Measurements from ENCODE around the gene SLC22A2. TPM values are rescaled to one million over a fixed set of nuclear protein-coding genes. Genes with fewer than 3 reads are reported as not detected.
A peak's percentile ranks its signal among the peaks of the same experiment; 100 is the strongest.

The SLC22A2 gene
- polyA plus RNA-seq, 3 donors from 2014 or later = not detected

DNA sequence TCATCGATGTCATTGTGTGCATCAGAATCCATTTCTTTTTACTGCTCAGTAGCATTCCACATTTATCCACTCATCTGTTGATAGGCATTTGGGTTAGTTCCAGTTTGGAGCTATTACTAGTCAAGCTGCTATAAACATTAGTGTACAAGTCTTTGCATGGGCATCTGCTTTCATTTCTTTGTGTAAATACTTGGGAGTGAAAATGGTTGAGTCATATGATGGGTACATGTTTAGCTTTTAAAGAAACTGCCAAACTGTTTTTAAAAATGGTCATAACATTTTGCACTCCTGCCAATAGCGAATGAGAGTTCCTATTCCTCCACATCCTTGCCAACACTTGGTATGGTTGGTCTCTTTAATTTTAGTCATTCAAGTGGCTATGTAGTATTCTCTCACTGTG is 21.2 kb upstream of the SLC22A2 start:
- H3K27me3 Mint-ChIP-seq (ENCODE audit: low read depth in 3 of 3) = peaks cover 2 to 8% (median 6%) of the 10 kb centered on the region in 3 donors
- no peak for DNase-seq
- peaks cover 0 to 1% (median 0%) of the 10 kb centered on the region in 6 donors for H3K9me3 Mint-ChIP-seq
- no peaks in the 10 kb centered on the region for H3K36me3 Mint-ChIP-seq
- no peak overlapping the region for H3K27ac Mint-ChIP-seq
- H3K4me1 Mint-ChIP-seq = no peaks in the 10 kb centered on the region
- no peak overlapping the region for H3K4me3 Mint-ChIP-seq

DNA sequence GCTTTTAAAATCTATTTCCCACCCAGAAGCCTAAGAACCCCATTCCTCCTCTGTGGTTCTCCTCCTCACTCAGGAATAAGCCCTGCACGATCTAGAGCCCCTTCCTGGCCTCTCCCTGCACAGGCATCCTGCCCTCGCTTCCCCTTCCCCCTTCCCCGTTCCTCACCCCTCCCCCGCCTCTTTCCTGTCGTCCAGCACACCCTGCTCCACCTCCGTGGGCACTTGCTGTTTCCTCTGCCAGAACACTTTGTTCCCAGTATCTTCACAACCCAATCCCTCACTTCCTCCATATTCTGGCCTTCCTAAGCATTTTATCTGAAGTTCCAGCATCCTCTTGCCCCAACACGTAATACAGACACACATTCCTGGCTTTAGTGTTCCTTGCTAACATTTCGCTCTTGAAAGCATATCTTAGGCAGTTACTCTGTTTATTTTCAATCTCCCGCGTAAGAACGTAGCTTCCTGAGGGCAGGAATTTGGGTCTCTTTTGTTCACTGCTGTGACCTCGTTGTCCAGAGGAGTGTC is 20.2 kb upstream of the SLC22A2 start:
- no peak overlapping the region for H3K4me3 Mint-ChIP-seq
- DNase-seq = no peak
- H3K9me3 Mint-ChIP-seq = no peaks in the 10 kb centered on the region
- no peaks in the 10 kb centered on the region for H3K4me1 Mint-ChIP-seq
- peak overlapping the region in 1 of 6 donors; percentile 42 for H3K27ac Mint-ChIP-seq
- peaks cover 2 to 6% (median 5%) of the 10 kb centered on the region in 3 donors for H3K27me3 Mint-ChIP-seq (ENCODE audit: low read depth in 3 of 3)
- H3K36me3 Mint-ChIP-seq = no peaks in the 10 kb centered on the region

DNA sequence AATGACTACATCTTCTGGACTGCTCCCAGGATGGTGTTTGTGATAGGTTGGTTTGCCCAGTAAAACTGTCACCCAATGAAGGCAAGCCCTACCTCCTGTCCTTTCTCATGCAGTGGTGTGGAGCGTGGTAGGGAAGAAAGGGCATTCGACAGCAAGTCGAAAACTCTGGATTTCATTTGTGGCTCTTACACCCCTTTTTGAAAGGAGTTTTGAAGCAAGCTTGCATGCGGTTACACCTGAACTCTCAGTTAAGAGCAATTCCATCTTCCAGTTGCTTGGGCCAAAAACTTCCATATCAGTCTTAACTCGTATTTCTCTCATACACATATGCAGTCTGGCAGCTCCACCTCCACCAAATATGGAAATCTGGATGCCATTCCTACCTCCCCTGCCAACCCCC is 19.7 kb upstream of the SLC22A2 start:
- Mint-ChIP-seq H3K27me3 (ENCODE audit: low read depth in 3 of 3) (peaks cover 2 to 5% (median 3%) of the 10 kb centered on the region in 3 donors), H3K4me3 (no peak overlapping the region), H3K9me3 (no peaks in the 10 kb centered on the region), H3K36me3 (no peaks in the 10 kb centered on the region), H3K4me1 (no peaks in the 10 kb centered on the region), H3K27ac (no peak overlapping the region)
- DNase-seq = no peak

DNA sequence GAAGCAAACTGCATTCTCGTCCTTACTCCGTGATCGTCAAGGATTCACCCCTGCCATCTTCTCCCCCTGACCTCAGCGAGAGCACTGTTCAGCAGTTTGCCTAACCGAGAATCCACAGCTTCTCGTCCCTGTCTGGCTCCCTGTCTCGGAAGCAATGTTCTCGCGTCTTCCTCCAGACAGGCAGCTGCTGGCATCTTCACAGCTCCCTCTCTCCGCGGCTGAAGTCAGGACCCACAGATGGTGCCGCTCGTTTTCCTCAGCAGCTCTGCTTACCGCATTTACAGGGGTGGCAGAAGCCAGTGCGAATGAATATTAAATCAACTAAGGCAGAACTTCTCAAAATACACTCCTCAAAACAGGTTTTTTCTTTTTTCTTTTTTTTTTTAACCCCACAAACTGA is 18.9 kb upstream of the SLC22A2 start:
- Mint-ChIP-seq H3K27ac (no peak overlapping the region), H3K4me3 (no peak overlapping the region), H3K9me3 (no peaks in the 10 kb centered on the region), H3K4me1 (no peaks in the 10 kb centered on the region), H3K36me3 (no peaks in the 10 kb centered on the region), H3K27me3 (ENCODE audit: low read depth in 3 of 3) (peaks cover 2 to 5% (median 2%) of the 10 kb centered on the region in 3 donors)
- no peak for DNase-seq

DNA sequence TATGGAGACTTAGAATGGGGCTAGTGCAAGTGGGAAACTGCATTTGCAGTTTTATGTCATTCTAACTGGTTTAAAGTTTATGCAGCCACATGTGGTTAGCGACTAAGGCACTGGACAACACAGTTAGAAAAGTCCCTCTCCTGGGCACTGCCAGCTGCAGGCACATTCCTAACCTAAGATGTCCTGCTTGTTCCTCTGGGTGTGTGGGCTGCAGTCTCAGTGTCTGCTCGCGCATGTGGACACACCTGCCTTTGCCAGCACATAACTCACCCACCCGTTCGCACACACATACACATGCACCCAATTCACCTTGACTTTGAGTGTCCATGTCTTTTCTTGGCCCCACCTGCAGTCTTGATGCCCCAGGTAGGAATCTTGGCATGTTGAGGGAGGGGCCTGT is 18.5 kb upstream of the SLC22A2 start:
- no peaks in the 10 kb centered on the region for H3K36me3 Mint-ChIP-seq
- H3K4me1 Mint-ChIP-seq = no peaks in the 10 kb centered on the region
- no peak overlapping the region for H3K27ac Mint-ChIP-seq
- H3K4me3 Mint-ChIP-seq = no peak overlapping the region
- DNase-seq = no peak
- no peaks in the 10 kb centered on the region for H3K9me3 Mint-ChIP-seq
- peaks cover 2 to 5% (median 2%) of the 10 kb centered on the region in 3 donors for H3K27me3 Mint-ChIP-seq (ENCODE audit: low read depth in 3 of 3)

DNA sequence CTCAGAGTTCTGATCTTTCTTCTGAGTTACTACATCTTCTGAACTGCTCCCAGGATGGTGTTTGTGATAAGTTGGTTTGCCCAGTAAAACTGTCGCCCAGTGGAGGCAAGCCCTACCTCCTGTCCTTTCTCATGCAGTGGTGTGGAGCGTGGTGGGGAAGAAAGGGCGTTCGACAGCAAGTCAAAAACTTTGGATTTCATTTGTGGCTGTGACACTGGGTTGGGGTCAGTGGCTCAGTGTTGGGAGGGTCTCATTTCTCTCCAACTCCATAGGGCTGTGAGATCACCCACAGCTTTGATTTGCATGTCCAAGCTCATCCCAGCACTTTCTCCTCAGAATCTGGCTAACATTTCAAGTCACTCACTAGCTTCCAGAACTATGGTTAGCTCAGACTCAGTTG is 17.5 kb upstream of the SLC22A2 start:
- H3K9me3 Mint-ChIP-seq = no peaks in the 10 kb centered on the region
- no peaks in the 10 kb centered on the region for H3K36me3 Mint-ChIP-seq
- H3K27me3 Mint-ChIP-seq (ENCODE audit: low read depth in 3 of 3) = peaks cover 2 to 5% (median 2%) of the 10 kb centered on the region in 3 donors
- H3K27ac Mint-ChIP-seq = no peak overlapping the region
- no peak for DNase-seq
- H3K4me1 Mint-ChIP-seq = no peaks in the 10 kb centered on the region
- H3K4me3 Mint-ChIP-seq = no peak overlapping the region

DNA sequence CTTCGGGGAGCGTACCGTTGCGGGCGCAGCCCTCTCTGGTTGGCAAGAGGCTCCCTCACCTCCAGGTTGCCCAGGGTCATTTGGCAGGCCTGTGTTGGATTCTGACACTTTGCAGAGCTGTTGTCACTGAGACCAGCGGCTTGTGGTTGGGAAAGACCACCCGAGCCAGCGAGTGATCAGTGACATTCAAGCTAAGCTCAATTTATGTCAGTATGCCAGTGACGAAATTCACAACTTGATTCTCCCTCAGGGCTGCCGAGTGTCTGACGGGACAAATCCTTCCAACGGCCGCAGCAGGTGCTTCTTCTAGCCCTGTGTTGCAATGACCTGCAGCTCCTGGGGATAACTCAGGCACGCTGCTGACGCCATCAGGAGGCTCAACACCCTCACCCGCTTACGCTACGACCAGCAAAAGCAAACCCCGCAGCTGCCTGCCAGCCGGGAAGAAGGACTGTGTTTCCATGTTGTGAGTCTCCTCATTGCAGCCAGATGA is 16.9 kb upstream of the SLC22A2 start:
- no peaks in the 10 kb centered on the region for H3K36me3 Mint-ChIP-seq
- peaks cover 2 to 5% (median 2%) of the 10 kb centered on the region in 3 donors for H3K27me3 Mint-ChIP-seq (ENCODE audit: low read depth in 3 of 3)
- no peaks in the 10 kb centered on the region for H3K9me3 Mint-ChIP-seq
- no peak overlapping the region for H3K27ac Mint-ChIP-seq
- no peak overlapping the region for H3K4me3 Mint-ChIP-seq
- no peak for DNase-seq
- no peaks in the 10 kb centered on the region for H3K4me1 Mint-ChIP-seq

DNA sequence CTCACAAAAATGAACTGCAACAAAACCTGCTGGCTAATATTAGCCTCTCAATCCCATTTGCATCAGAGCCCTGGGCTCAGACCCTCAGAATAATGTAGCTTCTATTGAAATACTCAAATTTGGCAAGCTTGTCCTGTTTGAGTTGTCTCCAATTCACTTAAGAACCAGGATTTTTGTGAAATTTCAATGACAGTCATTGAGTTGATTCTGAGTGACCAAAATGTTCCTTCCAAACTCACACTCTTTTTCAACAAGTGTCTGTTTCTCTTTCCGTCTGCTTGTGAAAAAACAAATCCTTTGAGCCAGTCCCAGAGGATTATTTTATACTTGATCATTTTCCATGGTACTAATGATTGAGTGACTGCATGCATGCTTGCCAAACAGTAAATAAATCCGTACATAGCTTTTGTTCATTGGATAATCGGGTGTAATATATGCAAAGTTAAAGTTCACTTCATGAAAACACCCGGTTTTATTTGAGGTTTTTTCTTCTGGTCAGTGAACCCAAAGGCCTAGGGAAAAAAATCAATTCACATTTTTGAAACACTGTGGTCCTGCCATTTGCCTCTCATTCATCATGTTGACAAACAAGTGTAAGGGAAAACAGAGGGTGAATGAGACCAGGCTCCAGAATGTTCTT is 16.4 kb upstream of the SLC22A2 start:
- Mint-ChIP-seq H3K9me3 (no peaks in the 10 kb centered on the region), H3K27ac (no peak overlapping the region), H3K4me1 (no peaks in the 10 kb centered on the region), H3K36me3 (no peaks in the 10 kb centered on the region), H3K4me3 (no peak overlapping the region), H3K27me3 (ENCODE audit: low read depth in 3 of 3) (peaks cover 2 to 5% (median 4%) of the 10 kb centered on the region in 3 donors)
- no peak for DNase-seq

DNA sequence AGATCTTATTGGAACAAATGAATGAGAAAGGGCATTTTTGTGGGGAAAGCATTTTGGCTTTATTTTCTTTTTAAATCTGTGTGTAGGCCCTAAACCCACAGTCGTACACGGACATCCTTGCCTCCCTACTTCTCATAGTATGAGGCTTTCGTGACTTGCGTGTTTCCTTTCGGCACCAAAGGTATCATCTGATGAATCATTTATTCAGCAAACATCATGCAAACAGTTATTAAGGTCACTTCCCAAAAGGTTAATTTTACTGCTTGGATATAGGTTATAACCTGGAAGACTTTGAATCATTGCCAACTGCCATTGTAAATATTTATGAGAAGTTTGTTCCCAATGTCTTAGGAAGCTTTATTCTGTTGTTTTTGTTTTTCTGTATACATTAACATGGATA is 15.1 kb upstream of the SLC22A2 start:
- DNase-seq = no peak
- H3K27me3 Mint-ChIP-seq (ENCODE audit: low read depth in 3 of 3) = peaks cover 2 to 4% (median 3%) of the 10 kb centered on the region in 3 donors

DNA sequence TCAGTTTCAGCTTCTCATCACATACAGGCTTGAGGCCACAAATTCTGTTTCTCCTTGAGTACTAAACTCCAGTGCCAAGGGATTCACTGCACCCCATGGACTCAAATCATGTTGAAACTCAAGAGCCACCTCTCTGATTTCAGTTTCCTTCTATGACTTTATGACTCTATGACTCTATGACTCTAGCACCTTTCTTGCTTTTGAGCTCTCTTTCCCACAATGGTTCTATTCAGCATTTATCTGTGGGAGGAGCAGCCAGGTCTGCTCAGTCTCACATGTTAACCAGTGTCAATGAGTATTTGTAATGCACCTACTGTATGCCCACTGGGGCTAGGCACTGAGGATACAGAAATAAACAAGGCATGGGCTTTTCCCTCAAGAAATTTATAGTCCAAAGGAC is 14.6 kb upstream of the SLC22A2 start:
- H3K4me3 Mint-ChIP-seq = no peak overlapping the region
- H3K9me3 Mint-ChIP-seq = no peaks in the 10 kb centered on the region

More for the DNA sequence above, 15.1 kb upstream of the SLC22A2 start:
- Mint-ChIP-seq H3K27ac (no peak overlapping the region), H3K4me3 (no peak overlapping the region), H3K9me3 (no peaks in the 10 kb centered on the region), H3K36me3 (no peaks in the 10 kb centered on the region), H3K4me1 (no peaks in the 10 kb centered on the region)

DNA sequence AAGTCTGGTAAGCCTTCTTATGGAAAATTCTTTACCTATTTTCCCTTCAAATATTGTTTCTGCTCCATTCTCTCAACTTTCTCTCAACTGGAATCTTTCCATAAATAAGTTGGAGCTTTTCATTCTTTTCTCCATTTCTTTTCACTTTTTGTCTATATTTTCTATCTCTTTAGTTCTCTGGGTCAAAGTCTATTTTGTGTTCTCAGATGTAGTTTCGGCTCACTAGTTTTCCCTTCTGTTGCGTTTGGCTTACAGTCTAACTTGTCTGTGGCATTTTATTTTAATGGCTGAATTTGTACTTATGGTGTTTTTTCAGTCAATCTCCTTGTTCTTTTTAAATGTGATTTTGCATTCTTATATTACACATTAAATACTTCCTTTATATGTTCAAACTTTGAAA is 14.1 kb upstream of the SLC22A2 start:
- DNase-seq = no peak
- Mint-ChIP-seq H3K9me3 (no peaks in the 10 kb centered on the region), H3K4me3 (no peak overlapping the region), H3K27me3 (ENCODE audit: low read depth in 3 of 3) (peaks cover 2 to 4% (median 2%) of the 10 kb centered on the region in 3 donors), H3K27ac (no peak overlapping the region), H3K4me1 (no peaks in the 10 kb centered on the region), H3K36me3 (no peaks in the 10 kb centered on the region)

More for the DNA sequence above, 14.6 kb upstream of the SLC22A2 start:
- no peak for DNase-seq
- H3K4me1 Mint-ChIP-seq = no peaks in the 10 kb centered on the region
- no peaks in the 10 kb centered on the region for H3K36me3 Mint-ChIP-seq
- no peak overlapping the region for H3K27ac Mint-ChIP-seq
- peaks cover 2 to 4% (median 2%) of the 10 kb centered on the region in 3 donors for H3K27me3 Mint-ChIP-seq (ENCODE audit: low read depth in 3 of 3)

DNA sequence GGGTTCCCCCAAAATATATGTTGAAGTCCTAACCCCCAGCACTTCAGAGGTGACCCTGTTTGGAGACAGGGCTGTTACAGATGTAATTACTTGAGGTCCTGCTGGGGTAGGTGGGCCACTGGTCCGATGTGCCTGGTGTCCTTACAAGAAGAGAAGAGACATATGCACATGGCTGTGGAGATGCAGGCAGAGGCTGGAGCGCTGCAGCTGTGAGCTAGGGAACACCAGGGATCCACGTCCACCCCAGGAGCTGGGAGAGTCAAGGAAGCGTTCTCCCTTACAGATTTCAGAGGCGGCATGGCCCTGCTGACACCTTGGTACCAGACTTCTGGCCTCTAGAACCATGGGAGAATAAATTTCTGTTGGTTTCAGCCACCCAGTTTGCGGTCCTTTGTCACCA is 11.7 kb upstream of the SLC22A2 start:
- no peak for DNase-seq
- Mint-ChIP-seq H3K9me3 (no peaks in the 10 kb centered on the region), H3K27ac (no peak overlapping the region)

DNA sequence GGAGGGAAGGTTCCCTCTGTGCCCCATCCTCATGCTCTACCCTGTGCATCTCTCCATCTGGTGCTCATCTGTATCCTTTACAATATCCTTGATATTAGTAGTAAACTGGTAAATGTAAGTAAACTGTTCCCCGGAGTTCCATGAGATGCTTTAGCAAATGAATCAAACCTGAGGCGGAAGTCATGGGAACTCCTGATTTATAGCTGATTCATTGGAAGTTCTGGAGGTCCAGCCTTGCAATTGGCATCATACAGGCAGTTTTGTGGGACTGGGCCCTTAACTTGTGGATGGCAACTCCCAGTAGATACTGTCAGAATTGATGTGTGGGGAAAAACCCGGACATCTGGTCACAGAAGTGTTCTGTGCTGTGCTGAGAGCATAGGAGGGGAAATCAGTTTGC is 11.2 kb upstream of the SLC22A2 start:
- Mint-ChIP-seq H3K9me3 (no peaks in the 10 kb centered on the region), H3K4me3 (no peak overlapping the region), H3K36me3 (no peaks in the 10 kb centered on the region), H3K27me3 (ENCODE audit: low read depth in 3 of 3) (peaks cover 0 to 2% (median 2%) of the 10 kb centered on the region in 3 donors), H3K27ac (no peak overlapping the region), H3K4me1 (peaks cover 0 to 7% of the 10 kb centered on the region in 2 donors)
- DNase-seq = no peak

More for the DNA sequence above, 11.7 kb upstream of the SLC22A2 start:
- H3K4me3 Mint-ChIP-seq = no peak overlapping the region
- no peaks in the 10 kb centered on the region for H3K36me3 Mint-ChIP-seq
- peaks cover 0 to 7% of the 10 kb centered on the region in 2 donors for H3K4me1 Mint-ChIP-seq
- H3K27me3 Mint-ChIP-seq (ENCODE audit: low read depth in 3 of 3) = peaks cover 0 to 2% (median 2%) of the 10 kb centered on the region in 3 donors

DNA sequence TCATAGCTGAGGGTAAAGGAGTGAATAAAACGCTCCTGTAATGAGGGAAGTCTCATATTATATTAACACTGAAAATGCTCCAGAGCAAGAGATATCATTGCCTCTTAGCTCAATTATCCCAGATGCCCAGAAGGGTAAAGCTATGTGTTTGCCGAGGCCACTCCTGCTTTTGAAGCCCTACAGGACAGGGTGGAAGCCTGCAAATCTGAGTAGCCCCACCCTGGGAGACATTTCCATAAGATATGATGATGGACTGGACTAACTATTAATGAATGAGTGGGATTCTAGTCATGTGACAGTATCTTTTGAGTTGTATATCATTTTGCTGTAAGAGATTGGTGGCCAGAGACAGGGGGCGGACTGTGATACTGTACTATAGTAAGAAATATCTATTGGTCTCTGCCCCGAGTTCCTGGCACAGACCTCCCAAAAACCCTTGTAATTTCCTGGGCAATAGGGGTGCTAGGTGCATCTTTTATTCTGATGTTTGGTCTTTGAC is 10.5 kb upstream of the SLC22A2 start:
- Mint-ChIP-seq H3K27ac (no peak overlapping the region), H3K36me3 (no peaks in the 10 kb centered on the region), H3K4me1 (peaks cover 0 to 7% of the 10 kb centered on the region in 2 donors), H3K9me3 (no peaks in the 10 kb centered on the region), H3K27me3 (ENCODE audit: low read depth in 3 of 3) (peaks cover 0 to 2% (median 2%) of the 10 kb centered on the region in 3 donors), H3K4me3 (no peak overlapping the region)
- no peak for DNase-seq

All from immature natural killer cell (primary cell).